Esophagus (tissue), 2 donors: Measurements from ENCODE around the gene NRXN3. TPM values are rescaled to one million over a fixed set of nuclear protein-coding genes. Genes with fewer than 3 reads are reported as not detected.

Experiments used
- H3K27ac ChIP-seq, 2 donors: one replicate each; pipeline ENCODE4 v1.5.1; 2013; ENCODE audit warnings: low read depth in 2 of 2, mild to moderate bottlenecking in 2 of 2, inconsistent platforms in 1 of 2, low read length in 1 of 2, moderate library complexity in 1 of 2
- H3K27me3 ChIP-seq, 2 donors: one replicate each; pipeline ENCODE4 v1.6.1; 2013; ENCODE audit warnings: low read length in 2 of 2, control low read depth in 1 of 2, mild to moderate bottlenecking in 1 of 2; ENCODE audit not compliant: insufficient read depth in 2 of 2, control insufficient read depth in 1 of 2
- H3K36me3 ChIP-seq, 2 donors: one replicate each; pipeline ENCODE4 v1.6.1; 2013; ENCODE audit warnings: low read length in 1 of 2; ENCODE audit not compliant: control insufficient read depth in 2 of 2, insufficient read depth in 2 of 2
- H3K4me1 ChIP-seq, 2 donors: one replicate each; pipeline ENCODE4 v1.6.1; 2013; ENCODE audit warnings: low read length in 1 of 2; ENCODE audit not compliant: control insufficient read depth in 2 of 2, insufficient read depth in 2 of 2
- H3K4me3 ChIP-seq, 2 donors: one replicate each; pipeline ENCODE4 v1.5.1; 2013; ENCODE audit warnings: low read length in 2 of 2, mild to moderate bottlenecking in 2 of 2, low read depth in 1 of 2, moderate library complexity in 1 of 2
- H3K9me3 ChIP-seq, 2 donors: one replicate each; pipeline ENCODE4 v1.6.1; 2013; ENCODE audit warnings: mild to moderate bottlenecking in 2 of 2, low read depth in 1 of 2, low read length in 1 of 2, moderate library complexity in 1 of 2; ENCODE audit not compliant: control insufficient read depth in 2 of 2, insufficient read depth in 1 of 2
- WGBS, 2 donors: extraction: QIAGEN DNeasy Blood & Tissue Kit; methylation state at CpG; one replicate each; pipeline ENCODE4 v1.1.7; 2013; 5-methylcytosine and 5-hydroxymethylcytosine counted together
- polyA plus RNA-seq, 2 donors: library from polyadenylated mRNA; stranded (reverse); fragments of 200-250 nt; gene quantifications; one replicate each; pipeline ENCODE4 v1.2.3, GENCODE V29; 2013
- donor health status: healthy with polysubstance abuse.
- donor health status: Bipolar disorder and iron deficiency.

Gene NRXN3
- polyA plus RNA-seq, 2 donors = 1.7 to 2.2 TPM

DNA sequence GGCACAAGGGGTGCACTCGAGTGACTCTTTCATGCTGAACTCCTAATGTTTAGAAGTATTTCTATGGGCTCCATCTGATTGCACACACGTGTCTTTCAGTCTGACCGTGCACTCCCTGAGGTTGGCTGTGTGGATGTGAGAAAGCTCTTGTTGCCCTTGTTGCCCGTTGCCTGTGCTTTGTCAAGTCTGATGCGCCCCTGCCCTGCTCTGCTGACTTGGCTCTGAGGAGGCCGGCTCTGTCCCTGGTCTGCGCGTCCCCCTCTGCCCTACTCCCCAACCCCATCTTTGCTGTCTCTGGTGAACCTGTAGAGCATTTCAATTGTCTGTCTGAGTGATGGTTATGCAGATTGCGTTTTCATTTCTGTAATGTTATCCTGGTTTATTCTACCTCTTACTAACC is 802.3 kb downstream of the NRXN3 start:
- no peaks in the 10 kb centered on the region for H3K4me1 ChIP-seq
- H3K36me3 ChIP-seq = no peaks in the 10 kb centered on the region
- no peak overlapping the region for H3K4me3 ChIP-seq
- no peaks in the 10 kb centered on the region for H3K27me3 ChIP-seq
- H3K9me3 ChIP-seq = no peaks in the 10 kb centered on the region
- 90 to 91% methylated on average over 9 of the region's 9 CpGs for WGBS, 2 donors
- no peak overlapping the region for H3K27ac ChIP-seq

DNA sequence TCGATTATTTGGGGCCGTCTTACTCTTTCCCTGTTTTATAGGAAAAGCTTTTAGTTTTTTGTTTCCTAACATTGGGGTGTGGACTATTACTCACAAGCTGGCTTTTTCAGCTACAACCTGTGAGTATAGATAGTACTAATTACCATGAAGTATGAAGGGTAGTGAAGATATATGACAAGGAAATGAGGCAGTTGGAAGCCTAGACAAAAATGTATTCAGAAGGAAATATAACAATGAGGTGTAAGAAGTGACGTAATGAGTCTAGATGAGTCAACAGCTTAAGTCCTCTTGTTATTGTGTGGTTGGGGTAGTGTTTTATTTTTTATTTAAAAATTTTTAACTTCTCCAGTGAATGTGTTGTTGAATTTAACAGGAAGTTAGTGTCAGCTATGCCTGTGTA is 804.5 kb downstream of the NRXN3 start:
- Histone ChIP-seq H3K36me3 (no peaks in the 10 kb centered on the region), H3K4me1 (no peaks in the 10 kb centered on the region), H3K27ac (no peak overlapping the region), H3K4me3 (no peak overlapping the region), H3K9me3 (no peaks in the 10 kb centered on the region), H3K27me3 (no peaks in the 10 kb centered on the region)
- WGBS, 2 donors = 35 to 64% methylated on average over 3 of the region's 3 CpGs

DNA sequence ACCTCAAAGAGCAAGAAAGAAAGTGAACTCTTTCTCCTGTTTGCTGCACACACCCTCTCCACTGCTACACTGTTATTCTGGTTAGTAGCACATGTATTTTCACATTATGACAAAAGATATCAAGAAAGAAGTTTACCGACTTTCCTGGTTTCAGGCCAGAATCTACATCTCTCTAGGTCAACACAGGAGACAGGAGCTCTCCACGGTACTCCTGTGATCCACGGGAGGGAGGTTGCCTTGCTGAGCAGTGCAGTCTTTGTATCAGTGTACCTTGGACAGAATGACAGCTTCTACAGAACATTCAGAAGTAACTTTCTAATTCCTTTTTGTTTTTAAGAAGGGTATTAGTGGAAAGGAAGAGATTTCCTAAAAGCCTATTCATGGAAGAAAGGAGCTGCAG is 805.6 kb downstream of the NRXN3 start:
- 37 to 42% methylated on average over 3 of the region's 3 CpGs for WGBS, 2 donors
- no peaks in the 10 kb centered on the region for H3K27me3 ChIP-seq
- H3K27ac ChIP-seq = no peak overlapping the region
- H3K36me3 ChIP-seq = no peaks in the 10 kb centered on the region
- H3K9me3 ChIP-seq = no peaks in the 10 kb centered on the region
- no peaks in the 10 kb centered on the region for H3K4me1 ChIP-seq
- H3K4me3 ChIP-seq = no peak overlapping the region

DNA sequence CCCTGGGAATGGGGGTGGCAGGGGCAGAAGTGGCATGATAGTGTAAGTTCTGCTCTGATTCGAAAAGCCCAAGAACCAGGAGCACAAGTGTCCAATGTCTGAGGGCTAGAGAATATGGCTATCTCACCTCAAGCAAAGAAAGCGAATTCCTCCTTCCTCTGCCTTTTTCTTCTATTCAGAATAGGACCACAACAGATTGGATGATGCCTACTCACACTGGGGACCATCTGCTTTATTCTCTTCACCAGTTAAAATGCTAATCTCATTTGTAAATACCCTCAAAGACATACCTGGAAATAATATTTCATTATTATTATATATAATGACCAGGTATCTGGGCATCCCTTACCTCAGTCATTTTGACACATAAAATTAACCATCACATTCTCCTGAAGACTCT is 808.7 kb downstream of the NRXN3 start:
- Histone ChIP-seq H3K9me3 (no peaks in the 10 kb centered on the region), H3K4me1 (no peaks in the 10 kb centered on the region), H3K27ac (no peak overlapping the region), H3K27me3 (no peaks in the 10 kb centered on the region), H3K4me3 (no peak overlapping the region), H3K36me3 (no peaks in the 10 kb centered on the region)
- 71 to 76% methylated on average over 2 of the region's 2 CpGs for WGBS, 2 donors

DNA sequence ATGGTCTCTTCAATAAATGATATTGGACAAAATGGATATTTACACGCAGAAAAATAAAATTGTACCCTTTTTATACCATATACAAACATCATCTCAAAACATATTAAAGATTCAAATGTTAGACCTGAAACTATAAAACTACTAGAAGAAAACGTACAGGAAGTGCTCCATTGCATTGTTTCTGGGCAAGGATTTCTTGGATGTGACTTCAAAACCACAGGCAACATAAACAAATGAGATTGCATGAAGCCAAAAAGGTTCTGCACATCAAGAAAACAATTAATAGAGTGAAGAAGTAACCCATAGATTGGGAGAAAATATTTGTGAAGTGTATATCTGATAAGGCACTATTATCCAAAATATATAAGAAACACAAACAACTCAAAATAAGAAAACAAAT is 812.4 kb downstream of the NRXN3 start:
- no peaks in the 10 kb centered on the region for H3K9me3 ChIP-seq
- WGBS, 2 donors = 53 to 58% methylated on average over 2 of the region's 2 CpGs
- no peak overlapping the region for H3K27ac ChIP-seq
- H3K4me3 ChIP-seq = no peak overlapping the region
- H3K4me1 ChIP-seq = no peaks in the 10 kb centered on the region
- no peaks in the 10 kb centered on the region for H3K27me3 ChIP-seq
- no peaks in the 10 kb centered on the region for H3K36me3 ChIP-seq

DNA sequence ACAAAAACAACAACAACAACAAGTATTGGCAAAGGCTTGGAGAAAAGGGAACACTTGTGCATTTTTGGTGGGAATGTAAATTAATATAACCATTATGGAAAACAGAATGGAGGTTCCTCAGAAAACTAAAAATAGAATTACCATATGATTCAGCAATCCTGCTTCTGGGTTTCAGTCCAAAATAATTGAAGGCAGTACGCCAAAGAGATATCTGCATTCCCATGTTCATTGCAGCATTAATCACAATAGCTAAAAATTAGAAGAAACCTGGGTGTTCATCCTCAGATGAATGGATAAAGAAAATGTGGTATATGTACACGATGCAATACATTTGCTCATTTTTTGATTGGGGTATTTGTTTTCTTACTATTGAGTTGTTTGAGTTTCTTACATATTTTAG is 813.0 kb downstream of the NRXN3 start:
- no peak overlapping the region for H3K27ac ChIP-seq
- no peaks in the 10 kb centered on the region for H3K9me3 ChIP-seq
- no peaks in the 10 kb centered on the region for H3K36me3 ChIP-seq
- no peaks in the 10 kb centered on the region for H3K4me1 ChIP-seq
- H3K27me3 ChIP-seq = no peaks in the 10 kb centered on the region
- 77 to 82% methylated on average over 2 of the region's 2 CpGs for WGBS, 2 donors
- H3K4me3 ChIP-seq = no peak overlapping the region

DNA sequence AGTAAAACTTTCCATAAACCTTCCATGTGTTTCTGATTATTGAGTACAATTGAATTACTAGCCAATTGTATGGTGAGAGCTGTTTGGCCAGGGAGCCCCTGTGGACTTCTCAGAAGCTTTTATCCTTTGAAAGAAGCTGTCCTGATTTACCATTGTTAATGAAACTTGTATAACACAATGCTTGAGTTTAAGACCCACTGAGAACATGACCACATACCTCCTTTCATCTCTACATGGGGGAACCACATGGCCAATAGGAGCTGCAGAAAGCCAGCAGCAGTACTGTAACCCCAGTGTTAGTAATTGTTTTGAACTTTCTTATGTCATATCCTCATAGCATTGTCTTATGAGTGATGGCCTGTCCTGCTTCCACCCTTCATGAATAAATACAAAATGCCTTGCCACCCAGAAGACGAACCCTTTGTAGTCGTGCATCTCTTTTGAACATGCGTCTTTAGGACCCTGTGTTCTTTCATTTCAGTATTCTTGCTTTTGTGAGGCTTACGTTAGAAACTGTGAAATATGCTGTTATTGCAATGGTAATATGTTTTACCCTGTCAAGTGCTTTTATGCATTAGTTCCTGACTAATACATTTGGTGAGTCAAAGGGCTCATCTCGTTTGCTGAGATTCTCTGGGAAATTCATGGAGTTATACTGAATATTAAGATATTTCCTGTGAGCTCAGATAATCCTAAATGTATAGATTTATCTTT is 815.7 kb downstream of the NRXN3 start:
- Histone ChIP-seq H3K4me3 (no peak overlapping the region), H3K4me1 (no peaks in the 10 kb centered on the region), H3K36me3 (no peaks in the 10 kb centered on the region), H3K27me3 (no peaks in the 10 kb centered on the region), H3K9me3 (no peaks in the 10 kb centered on the region), H3K27ac (no peak overlapping the region)
- WGBS, 2 donors = 57 to 58% methylated on average over 5 of the region's 5 CpGs

DNA sequence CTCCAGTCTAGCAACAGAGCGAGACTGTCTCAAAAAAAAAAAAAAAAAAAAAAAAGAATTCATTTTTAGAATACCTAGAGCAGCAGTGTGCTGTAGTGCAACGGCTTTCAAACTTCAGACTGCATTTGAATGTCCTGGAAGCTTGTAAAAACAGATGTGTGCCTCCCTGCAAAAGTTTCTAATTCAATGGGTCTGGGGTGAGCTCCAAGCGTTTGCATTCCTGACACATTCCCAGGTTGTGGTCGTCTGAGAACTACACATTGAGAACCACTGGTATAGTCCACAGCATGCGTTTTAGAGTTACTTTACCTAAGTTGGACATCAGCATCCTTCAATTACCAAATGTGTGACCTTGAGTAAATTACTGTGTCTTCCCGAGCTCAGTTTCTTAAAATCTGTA is 816.8 kb downstream of the NRXN3 start:
- 60 to 64% methylated on average over 6 of the region's 6 CpGs for WGBS, 2 donors

DNA sequence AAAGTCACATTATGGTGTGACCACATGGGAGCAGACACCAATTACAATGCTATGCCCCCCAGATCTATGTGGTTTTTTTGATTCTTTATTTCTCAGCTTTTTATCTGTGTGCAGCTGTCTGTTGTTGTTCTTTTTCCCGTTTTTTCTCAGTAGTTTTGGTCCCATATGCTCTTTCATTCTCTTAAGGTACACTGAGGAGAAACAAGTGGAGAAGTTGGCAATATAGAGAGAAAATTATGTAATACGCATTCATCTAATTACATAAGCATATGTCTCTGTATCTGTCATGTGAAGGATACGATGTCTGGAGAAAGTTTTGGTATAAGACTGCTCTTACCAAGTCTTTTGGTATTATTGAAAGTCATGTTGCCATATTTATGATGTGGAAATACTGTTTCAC is 819.0 kb downstream of the NRXN3 start:
- Histone ChIP-seq H3K9me3 (no peaks in the 10 kb centered on the region), H3K36me3 (no peaks in the 10 kb centered on the region), H3K27me3 (no peaks in the 10 kb centered on the region), H3K4me3 (no peak overlapping the region), H3K4me1 (no peaks in the 10 kb centered on the region), H3K27ac (no peak overlapping the region)
- 66% methylated on average over 3 of the region's 3 CpGs for WGBS, 2 donors

More for the DNA sequence above, 816.8 kb downstream of the NRXN3 start:
- H3K36me3 ChIP-seq = no peaks in the 10 kb centered on the region
- H3K4me1 ChIP-seq = no peaks in the 10 kb centered on the region
- no peak overlapping the region for H3K4me3 ChIP-seq
- H3K27me3 ChIP-seq = no peaks in the 10 kb centered on the region
- H3K27ac ChIP-seq = no peak overlapping the region
- H3K9me3 ChIP-seq = no peaks in the 10 kb centered on the region

DNA sequence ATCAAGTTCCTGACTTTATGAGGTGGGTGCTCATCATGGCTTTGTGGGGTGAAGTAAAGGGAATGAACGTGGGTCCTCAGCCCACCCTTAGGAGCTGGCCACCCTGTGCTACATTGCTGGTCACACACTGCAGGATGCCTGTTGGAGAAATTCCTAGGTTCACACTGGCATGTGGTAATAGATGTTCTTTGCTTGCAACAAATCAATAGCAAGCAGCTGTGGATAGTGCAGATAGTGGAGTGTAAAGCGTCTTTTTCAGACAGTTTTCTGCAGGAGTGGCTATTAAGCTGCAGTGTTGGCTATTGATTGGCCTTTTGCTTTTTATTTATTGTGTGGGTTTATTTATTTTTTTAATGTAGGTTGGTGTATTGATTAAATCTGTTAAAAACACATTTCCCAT is 822.7 kb downstream of the NRXN3 start:
- Histone ChIP-seq H3K27ac (no peak overlapping the region), H3K9me3 (no peaks in the 10 kb centered on the region), H3K4me1 (no peaks in the 10 kb centered on the region), H3K4me3 (no peak overlapping the region), H3K27me3 (no peaks in the 10 kb centered on the region), H3K36me3 (no peaks in the 10 kb centered on the region)
- 79 to 95% methylated on average over 2 of the region's 2 CpGs for WGBS, 2 donors
